ENCODE measurements around the gene CDH4. TPM values are rescaled to one million over a fixed set of nuclear protein-coding genes. Genes with fewer than 3 reads are reported as not detected.
"Not testable (repeated sequence)": the region's sequence is repeated elsewhere in the genome, so short reads cannot be mapped to it uniquely, and the experiment has no call there.

The CDH4 gene
- total RNA-seq, 1 donor from 2014 or later: under 0.01 TPM

GRCh38 chr20:61437280-61438206 lies 185.5 kb downstream of the CDH4 start:
- no peak for DNase-seq (ENCODE audit: low read depth in 2 of 2)

DNA sequence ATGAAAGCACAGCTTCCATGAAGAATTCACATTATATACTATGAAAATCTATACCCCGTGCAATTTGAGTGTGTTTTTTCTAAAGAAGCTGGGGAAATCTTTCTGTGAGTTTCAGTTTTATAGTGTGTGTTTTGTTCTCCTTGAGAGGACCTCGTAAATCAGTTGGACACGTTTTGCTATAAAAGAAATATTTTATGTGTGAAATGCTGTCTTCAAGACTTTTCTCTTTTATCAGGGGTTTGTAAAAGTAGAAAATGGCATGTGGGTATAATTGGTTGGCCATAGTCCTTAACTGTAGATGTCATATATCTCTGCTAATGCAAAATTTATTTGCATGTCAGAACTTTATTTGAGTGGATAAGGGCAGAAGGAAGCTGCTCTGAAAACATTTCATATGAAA lies 186.2 kb downstream of the CDH4 start:
- DNase-seq (ENCODE audit: low read depth in 2 of 2): no peak

DNA sequence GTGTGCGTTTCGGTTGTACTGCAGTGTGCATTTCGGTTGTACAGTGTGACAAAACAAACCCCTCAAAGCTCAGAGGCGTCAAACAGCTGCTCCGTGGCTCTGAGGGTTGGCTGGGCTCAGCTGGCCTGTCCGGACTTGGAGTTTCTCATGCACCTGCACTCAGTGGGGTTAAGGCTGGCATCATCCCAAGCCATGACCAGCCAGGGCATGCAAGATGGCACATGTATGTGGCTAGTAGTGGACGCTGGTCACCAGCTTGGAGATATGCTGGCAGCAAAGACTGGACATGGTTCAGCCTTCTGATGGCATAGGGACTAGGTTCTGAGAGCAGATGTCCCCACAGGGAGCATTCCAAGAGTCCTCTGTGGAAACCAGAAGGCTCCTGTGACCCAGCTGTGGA lies 187.2 kb downstream of the CDH4 start:
- DNase-seq (ENCODE audit: low read depth in 2 of 2): no peak

DNA sequence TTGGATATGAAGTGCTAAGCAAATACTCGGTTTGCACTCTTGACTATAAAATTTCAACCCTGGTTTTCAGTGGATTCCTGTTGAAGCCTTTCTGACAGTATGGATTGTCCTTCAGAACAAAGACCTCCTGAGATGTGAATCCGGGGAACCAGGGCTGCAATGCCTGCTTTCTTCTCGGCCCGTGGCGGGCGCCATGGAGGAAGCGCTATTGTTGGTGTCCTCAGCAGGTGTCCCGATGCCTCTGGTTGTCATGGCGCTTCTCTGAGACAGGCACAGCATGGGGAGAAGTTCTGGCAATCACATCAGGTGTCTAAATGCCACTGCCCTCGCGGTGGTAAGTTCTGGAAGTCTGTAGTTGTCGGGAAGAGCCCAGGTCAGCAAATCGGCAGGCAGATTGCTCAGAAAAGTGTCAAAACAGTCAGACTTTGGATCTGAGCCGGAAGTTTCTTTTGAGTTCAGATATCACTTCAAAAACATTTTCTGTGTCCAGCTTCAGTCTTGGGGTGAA lies 188.5 kb downstream of the CDH4 start:
- DNase-seq (ENCODE audit: low read depth in 2 of 2): no peak

DNA sequence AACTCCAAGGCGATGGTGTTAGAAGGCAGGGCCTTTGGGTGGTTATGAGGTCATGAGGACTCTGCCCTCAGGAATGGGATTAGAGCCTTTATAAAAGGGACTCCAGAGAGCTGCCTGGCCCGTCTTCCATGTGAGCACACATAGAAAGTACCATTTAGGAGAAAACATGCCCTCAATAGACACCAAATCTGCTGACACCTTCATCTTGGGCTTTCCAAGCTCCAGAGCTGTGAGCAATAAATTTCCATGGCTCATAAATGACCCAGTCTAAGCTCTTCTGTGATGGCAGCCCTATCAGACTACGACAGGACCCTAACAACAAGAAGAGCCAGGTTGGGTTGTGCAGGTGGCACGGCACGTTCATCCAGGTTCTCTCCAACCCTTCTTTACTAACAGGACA lies 189.5 kb downstream of the CDH4 start:
- DNase-seq (ENCODE audit: low read depth in 2 of 2): no peak

DNA sequence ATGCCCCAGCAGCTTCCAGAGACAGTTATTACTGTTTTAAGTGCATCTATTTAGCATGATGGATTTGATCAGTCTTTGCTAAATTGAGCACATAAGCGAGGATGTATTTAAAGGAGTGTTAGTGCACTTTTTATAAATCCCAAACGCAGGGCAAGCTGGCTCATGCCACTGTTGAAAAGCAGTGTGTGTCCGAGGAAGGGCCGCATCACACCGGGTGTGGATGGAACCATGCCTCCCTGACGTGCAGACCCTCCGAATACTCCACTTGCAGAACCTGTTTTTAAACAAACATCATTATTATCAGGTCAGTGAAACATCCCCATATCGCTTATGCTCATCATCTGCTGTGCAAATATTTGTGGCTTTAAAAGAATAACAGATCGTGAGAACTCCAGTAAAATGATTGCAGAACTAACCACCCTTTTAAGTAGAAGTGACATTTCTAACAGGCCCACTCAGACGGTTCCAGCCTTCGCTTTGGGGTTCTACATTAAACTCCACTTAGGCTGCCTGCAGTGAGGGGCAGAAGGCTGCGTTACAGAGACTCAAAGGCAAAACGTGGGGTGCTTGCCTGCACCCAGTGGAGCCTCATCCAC lies 190.1 kb downstream of the CDH4 start:
- DNase-seq (ENCODE audit: low read depth in 2 of 2): no peak

- DNase-seq (ENCODE audit: low read depth in 2 of 2): no peak
These were observed 190.7 kb downstream of the CDH4 start for GRCh38 chr20:61442718-61443117.

DNA sequence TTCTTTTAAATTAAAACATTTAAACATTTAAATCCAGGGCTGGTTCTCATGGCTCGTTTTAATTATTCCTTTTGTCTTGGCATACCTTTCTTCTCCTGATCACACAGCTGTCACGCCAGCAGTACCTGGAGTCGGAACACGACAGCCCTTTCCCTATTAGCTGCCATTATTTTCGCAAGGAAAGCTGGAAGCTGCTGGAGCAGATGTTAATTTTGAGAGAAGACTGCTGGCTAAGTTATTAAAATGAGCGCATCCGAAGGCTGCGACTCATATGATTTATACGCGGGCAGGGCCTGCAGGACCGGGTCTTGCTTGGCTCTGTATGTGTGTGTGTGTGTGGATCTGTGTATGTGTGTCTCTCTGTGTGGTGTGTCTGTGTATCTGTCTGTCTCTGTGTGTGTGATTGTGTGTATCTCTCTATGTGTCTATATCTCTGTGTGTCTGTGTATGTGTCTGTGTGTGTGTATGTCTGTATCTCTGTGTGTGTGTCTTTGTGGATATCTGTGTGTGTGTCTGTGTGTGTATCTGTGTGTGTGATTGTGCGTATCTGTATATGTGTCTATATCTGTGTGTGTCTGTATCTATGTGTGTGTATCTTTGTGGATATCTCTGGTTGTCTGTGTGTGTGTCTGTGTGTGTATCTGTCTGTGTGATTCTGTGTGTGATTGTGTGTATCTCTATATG lies 191.5 kb downstream of the CDH4 start:
- no peak for DNase-seq (ENCODE audit: low read depth in 2 of 2)

DNA sequence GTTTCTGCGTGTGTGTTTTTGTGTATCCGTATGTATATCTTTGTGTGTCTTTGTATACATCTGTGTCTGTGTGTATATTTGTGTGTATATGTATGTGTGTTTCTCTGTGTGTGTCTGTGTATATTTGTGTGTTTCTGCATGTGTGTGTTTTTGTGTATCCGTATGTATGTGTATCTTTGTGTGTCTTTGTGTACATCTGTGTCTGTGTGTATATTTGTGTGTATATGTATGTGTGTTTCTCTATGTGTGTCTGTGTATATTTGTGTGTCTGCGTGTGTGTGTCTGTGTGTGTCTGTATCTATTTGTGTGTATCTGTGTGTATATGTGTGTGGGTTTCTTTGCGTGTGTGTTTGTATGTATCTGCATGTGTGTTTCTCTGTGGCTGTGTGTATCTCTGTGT lies 192.6 kb downstream of the CDH4 start:
- DNase-seq (ENCODE audit: low read depth in 2 of 2): no peak

- DNase-seq (ENCODE audit: low read depth in 2 of 2): no peak
These were observed 193.1 kb downstream of the CDH4 start for GRCh38 chr20:61445138-61445537.

DNA sequence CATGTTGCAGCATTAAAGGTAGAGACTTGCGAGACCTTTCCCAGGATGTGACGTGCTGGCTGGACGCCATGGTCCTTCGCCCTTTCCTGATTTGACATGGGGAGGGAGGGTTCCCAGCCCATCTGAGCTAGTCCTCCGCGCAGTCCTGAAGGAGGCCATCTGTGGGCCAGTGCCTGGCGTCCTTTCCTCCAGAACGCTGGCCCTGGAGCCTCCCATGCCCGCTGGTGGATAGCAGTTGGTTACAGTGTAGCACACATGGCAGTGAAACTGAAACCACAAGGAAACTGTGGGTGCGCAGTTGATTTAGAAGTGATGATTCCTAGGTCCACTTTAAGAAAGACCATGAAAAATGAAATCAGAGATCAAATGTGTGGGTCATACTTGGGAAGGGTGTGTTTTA lies 193.7 kb downstream of the CDH4 start:
- DNase-seq (ENCODE audit: low read depth in 2 of 2): no peak

- no peak for DNase-seq (ENCODE audit: low read depth in 2 of 2)
These were observed 195.9 kb downstream of the CDH4 start for GRCh38 chr20:61447952-61448351.

GRCh38 chr20:61448386-61448785 lies 196.3 kb downstream of the CDH4 start:
- DNase-seq (ENCODE audit: low read depth in 2 of 2): no peak

DNA sequence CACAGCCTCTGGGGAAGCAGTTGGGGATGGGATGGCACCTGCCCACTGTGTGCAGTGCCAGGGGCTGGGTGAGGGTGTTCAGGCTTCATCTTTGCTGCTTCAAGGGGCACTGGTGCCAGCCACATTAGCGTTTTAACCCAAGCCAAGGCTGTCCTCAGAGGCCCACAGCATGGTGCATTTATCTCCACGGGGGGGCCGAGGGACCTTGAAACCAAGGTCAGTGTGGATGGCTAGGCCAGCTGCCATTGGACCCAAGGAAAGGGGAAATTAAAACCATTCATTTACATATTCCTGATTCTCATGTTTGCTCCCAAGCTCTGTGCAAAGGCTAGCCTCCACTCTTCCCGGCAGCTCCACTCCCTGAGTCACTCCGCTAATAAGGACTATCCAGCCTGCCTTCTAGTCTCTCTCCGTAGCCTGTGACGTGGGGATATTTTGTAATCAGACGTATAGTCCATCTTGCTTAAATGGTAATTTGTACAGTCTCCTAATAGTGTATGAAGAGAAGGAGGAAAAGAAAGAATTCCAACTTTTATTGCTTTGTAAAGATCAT lies 197.1 kb downstream of the CDH4 start:
- DNase-seq (ENCODE audit: low read depth in 2 of 2): no peak

DNA sequence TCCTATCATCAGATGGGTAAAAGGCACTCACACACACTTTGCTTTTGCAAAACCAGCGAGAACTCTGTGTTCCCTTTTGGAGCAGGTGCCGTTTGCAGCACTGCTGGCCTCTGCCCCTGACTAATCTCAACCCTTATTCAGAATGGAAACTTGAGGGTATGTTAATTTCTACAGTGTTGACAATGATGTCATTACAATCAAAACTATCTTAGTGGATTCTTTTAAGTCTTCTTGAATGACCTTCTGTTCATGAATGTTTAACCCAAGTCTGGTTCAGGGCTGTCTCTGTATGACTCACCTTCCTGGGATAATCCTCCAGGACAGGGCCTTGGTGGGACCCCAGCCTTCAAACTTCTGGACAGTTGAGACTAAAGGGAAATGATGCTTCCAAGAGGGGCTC lies 197.9 kb downstream of the CDH4 start:
- DNase-seq (ENCODE audit: low read depth in 2 of 2): no peak

DNA sequence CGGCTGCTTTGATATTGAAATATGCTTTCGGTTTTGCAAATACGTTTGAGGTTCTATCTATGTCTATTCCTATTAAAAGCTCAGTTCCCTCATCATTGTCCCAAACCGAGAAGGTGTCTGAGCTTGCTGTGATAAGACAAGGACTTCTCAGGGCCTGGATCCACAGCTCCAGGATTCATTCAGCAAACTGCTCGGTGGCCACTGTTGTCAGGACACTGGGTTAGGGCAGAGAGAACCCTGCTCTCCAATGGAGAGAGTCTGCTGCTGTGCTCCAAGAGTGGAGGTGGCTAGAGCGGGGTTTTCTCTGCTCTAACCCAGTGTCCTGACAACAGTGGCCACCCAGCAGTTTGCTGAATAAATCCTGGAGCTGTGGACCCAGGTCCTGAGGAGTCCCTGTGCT lies 198.5 kb downstream of the CDH4 start:
- DNase-seq (ENCODE audit: low read depth in 2 of 2): no peak

DNA sequence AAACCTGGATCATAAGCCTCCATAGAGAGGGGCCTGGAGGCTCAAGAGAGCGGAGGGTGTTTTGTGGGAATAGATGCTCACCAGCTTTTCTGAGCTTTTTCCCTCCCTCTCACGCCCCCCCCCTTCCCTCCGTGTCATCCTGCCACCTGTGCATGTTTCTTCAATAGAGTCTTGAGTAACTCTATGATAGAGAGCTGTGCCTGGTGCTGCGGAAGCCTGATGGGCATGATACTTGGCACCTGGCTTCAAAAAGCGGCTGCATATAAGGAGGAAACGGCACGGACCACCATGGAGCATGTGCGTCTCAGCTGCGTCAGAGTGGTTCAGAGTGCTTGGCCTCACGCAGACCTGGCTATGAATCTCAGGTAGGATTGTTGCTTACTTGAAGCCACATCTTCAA lies 198.9 kb downstream of the CDH4 start:
- DNase-seq (ENCODE audit: low read depth in 2 of 2): no peak

DNA sequence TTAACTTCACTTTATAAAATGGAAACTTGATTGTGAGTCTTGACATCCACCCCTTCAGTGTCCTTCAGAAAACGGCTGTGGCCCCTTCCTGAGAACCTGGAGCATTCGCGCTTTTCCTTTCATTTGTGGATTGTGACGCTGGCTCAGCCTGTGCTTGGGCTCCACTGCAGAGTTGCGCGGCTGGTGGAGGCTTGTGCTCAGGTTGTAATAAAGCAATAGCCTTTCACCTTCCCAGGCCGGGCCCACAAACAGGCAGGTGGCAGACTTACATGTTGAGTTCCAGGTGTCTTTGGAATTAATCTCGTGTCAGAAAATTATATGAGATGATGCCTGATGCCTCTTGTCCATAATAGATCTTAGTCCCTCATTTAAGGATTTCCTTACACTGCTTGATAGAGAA lies 199.9 kb downstream of the CDH4 start:
- no peak for DNase-seq (ENCODE audit: low read depth in 2 of 2)

DNA sequence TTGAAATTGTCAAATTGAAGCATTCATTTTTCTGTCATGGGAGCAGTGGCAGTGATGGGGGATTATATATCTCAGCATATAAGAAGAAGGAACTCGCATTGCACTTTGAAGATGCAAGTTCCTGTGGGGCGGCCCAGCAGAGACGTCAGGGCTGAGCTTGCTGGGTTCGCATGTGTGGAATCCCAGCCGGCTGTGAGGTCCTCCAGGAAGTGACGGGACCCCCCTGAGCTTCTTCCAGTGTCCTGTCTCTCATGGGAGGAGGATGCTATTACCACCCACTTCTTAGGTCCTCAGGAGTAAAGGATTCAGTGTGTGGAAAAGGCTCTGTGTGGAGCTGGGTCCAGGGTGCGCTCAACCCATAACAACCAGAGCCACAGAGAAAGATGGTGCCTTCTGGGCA lies 201.2 kb downstream of the CDH4 start:
- no peak for DNase-seq (ENCODE audit: low read depth in 2 of 2)

- DNase-seq (ENCODE audit: low read depth in 2 of 2): not testable (repeated sequence)
These were observed 201.6 kb downstream of the CDH4 start for GRCh38 chr20:61453623-61454022.

GRCh38 chr20:61454053-61454452 lies 202.0 kb downstream of the CDH4 start:
- DNase-seq (ENCODE audit: low read depth in 2 of 2): no peak
